GM12891 (cell line): Measurements from ENCODE around the gene RPS6KA4.

ENCODE experiments used
- DNase-seq: peaks from one replicate; pipeline ENCODE4 v3.0.0; 2011; ENCODE audit warnings: low spot score; ENCODE audit not compliant: insufficient read length
- FAIRE-seq: peaks from 2 replicates; lab custom pipeline; 2011; peaks lifted over from hg19 to GRCh38; lab: Jason Lieb, UNC
- PAX5 ChIP-seq: IDR thresholded peaks from 2 replicates; pipeline ENCODE4 v1.6.1; 2011; ENCODE audit warnings: low read length, moderate library complexity, mild to moderate bottlenecking; ENCODE audit not compliant: insufficient read depth, severe bottlenecking
- POLR2A ChIP-seq: IDR thresholded peaks from 2 replicates; pipeline ENCODE4 v1.6.1; 2011; ENCODE audit warnings: low read depth, low read length, control low read depth
- POLR2AphosphoS5 ChIP-seq: IDR thresholded peaks from 2 replicates; pipeline ENCODE4 v1.6.1; 2011; ENCODE audit warnings: low read depth, low read length, control low read depth
- POU2F2 ChIP-seq: IDR thresholded peaks from 2 replicates; pipeline ENCODE4 v1.6.1; 2011; ENCODE audit warnings: low read depth, mild to moderate bottlenecking, control low read depth, low read length, moderate library complexity
- SPI1 ChIP-seq: IDR thresholded peaks from 2 replicates; pipeline ENCODE4 v1.6.1; 2011; ENCODE audit warnings: low read depth, low read length, control low read depth
- TAF1 ChIP-seq: IDR thresholded peaks from 2 replicates; pipeline ENCODE4 v1.6.1; 2011; ENCODE audit warnings: low read depth, low read length, control low read depth

The RPS6KA4 gene

DNA sequence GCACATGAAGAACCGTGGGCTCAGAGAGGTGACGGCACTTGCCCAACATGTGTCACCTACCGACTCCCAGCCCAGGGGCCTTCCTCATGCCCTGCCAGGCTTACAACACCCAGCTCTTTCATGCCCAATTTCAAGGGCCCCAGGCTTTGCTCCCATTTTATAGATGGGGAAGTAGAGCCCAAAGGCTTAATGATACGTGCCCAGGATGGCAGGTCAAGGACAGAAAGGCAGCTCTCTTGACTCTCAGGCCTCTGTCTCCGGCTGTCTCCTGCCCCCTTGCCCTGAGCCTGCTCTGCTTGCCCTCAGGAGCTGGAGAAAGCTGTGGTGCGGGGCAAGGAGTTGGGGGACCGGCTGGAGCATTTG is 10.0 kb upstream of the RPS6KA4 start:
- DNase-seq (no peak), FAIRE-seq (no peak)
- TF ChIP-seq POLR2A (no peak), PAX5 (no peak), TAF1 (no peak), POU2F2 (no peak), SPI1 (no peak), POLR2AphosphoS5 (no peak)

DNA sequence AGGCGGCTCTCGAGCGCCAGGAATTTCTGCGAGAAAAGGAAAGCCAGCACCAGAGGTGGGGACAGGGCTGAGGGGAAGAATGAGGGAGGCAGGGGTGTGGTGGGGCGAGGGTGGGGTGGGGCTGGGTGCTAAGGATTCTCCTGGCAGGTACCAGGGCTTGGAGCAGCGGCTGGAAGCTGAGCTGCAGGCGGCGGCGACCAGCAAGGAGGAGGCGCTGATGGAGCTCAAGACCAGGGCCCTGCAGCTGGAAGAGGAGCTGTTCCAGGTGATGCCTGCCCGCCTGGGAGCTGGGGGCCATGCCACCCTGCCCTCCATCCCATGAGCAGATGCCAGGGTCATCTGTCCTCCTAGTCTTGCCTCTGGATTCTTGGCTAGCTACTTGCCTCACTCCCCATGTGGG is 9.6 kb upstream of the RPS6KA4 start:
- DNase-seq: no peak
- TF ChIP-seq POLR2A (no peak), SPI1 (no peak), POU2F2 (no peak), TAF1 (no peak), POLR2AphosphoS5 (no peak), PAX5 (no peak)
- FAIRE-seq: no peak

DNA sequence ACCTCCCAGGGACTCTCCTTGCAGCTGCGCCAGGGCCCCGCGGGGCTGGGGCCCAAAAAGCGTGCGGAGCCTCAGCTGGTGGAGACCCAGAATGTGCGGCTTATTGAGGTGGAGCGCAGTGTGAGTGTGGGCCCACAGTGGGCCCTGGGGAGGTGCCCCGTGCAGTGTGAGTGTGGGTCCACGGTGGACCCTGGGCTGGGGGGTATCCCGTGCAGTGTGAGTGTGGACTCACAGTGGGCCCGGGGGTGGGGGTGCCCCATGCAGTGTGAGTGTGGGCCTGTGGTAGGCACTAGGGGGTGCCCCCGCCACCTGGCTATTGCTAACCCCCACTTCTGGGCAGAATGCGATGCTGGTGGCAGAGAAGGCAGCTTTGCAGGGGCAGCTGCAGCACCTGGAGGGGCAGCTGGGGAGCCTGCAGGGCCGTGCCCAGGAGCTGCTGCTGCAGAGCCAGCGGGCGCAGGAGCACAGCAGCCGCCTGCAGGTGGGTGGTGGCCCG is 7.8 kb upstream of the RPS6KA4 start:
- FAIRE-seq: no peak
- TF ChIP-seq POLR2A: no peak
- DNase-seq: no peak

DNA sequence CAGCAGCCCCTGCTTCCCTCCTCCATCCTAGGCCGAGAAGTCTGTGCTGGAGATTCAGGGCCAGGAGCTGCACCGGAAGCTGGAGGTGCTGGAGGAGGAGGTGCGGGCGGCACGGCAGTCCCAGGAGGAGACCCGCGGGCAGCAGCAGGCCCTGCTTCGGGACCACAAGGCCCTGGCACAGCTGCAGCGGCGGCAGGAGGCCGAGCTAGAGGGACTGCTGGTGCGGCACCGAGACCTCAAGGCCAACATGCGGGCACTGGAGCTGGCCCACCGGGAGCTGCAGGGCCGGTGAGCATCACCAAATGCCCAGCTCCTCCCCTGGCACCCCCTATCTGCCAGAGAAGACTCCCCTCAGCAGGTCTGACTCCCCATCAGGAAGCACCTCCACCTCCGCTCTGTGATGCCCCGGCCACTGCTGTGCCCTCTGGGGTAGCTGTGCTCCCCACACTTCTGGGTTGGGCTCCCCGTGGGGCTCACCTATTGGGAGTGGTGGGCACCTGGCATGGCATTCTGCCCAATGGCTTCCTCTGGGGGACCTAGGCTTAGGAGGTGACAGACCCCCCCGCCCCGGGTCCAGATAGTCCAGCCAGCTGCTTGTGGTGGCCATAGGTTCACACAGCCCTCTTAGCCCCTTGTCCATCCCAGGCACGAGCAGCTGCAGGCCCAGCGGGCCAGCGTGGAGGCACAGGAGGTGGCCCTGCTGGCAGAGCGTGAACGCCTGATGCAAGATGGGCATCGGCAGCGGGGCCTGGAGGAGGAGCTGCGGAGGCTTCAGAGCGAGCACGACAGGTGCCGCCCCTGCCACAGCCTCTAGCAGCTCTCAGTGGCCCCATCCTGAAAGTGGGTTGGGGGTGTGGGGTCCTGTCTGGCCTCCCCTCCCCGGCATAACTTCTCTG is 6.6 kb upstream of the RPS6KA4 start:
- TF ChIP-seq SPI1 (no peak), PAX5 (no peak), POLR2AphosphoS5 (no peak), POLR2A (no peak), POU2F2 (no peak), TAF1 (no peak)
- DNase-seq: no peak

DNA sequence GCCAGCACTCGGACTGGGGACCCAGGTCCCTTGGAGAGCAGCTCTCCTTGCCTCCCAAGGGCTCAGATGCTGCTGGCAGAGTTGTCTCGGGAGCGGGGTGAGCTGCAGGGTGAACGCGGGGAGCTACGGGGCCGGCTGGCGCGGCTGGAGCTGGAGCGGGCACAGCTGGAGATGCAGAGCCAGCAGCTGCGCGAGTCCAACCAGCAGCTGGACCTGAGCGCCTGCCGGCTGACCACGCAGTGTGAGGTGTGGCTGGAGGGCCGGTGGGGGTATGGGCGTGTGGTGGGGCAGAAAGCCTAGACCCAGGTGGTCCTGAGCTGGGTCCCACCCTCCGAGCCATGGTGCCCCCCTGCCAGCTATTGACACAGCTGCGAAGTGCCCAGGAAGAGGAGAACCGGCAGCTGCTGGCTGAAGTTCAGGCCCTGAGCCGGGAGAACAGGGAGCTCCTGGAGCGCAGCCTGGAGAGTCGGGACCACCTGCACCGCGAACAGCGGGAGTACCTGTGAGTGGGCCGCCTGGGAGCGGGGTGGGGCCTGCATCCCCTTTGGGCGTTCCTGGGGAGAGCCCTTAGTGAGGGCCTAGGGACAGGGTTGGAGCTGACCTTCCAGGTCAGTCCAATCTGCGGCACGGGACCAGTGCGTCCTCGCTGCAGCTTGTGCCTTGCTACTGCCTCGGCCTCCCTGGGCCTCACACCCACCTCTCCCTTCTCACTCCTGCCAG is 5.8 kb upstream of the RPS6KA4 start:
- FAIRE-seq: no peak

More for the DNA sequence above, 6.6 kb upstream of the RPS6KA4 start:
- no peak for FAIRE-seq

DNA sequence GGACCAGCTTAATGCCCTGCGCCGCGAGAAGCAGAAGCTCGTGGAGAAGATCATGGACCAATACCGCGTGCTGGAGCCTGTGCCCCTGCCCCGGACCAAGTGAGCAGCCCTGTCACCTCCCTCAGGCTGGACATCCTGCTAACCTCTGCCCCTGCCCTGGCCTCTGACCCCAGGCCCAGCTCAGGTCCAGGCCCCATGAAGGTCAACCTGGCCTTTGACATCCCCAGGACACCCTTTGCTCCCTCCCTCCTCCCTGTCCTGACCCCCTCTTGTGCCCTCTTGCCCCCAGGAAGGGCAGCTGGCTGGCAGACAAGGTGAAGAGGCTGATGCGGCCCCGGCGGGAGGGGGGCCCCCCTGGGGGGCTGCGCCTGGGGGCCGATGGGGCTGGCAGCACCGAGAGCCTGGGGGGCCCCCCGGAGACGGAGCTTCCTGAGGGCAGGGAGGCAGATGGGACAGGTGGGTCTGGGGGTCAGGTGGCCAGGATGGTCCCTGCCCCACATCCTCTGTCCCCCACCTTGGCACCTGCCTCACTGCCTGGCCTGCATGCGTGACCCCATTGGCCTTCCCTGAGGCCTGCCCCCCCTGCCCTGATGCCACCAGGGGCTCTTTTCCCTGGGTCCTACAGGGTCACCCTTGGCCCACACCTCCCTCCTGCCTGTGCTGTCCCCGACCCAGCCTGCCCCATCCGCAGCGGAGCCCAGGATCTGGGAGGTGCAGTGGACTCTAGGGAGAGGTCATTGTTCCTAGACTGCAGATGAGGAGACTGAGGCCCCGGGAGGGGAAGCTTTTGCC is 5.1 kb upstream of the RPS6KA4 start:
- TF ChIP-seq SPI1 (no peak), POLR2A (no peak), PAX5 (no peak)
- no peak for FAIRE-seq
- no peak for DNase-seq

More for the DNA sequence above, 5.8 kb upstream of the RPS6KA4 start:
- TF ChIP-seq SPI1 (no peak), TAF1 (no peak)
- no peak for DNase-seq

DNA sequence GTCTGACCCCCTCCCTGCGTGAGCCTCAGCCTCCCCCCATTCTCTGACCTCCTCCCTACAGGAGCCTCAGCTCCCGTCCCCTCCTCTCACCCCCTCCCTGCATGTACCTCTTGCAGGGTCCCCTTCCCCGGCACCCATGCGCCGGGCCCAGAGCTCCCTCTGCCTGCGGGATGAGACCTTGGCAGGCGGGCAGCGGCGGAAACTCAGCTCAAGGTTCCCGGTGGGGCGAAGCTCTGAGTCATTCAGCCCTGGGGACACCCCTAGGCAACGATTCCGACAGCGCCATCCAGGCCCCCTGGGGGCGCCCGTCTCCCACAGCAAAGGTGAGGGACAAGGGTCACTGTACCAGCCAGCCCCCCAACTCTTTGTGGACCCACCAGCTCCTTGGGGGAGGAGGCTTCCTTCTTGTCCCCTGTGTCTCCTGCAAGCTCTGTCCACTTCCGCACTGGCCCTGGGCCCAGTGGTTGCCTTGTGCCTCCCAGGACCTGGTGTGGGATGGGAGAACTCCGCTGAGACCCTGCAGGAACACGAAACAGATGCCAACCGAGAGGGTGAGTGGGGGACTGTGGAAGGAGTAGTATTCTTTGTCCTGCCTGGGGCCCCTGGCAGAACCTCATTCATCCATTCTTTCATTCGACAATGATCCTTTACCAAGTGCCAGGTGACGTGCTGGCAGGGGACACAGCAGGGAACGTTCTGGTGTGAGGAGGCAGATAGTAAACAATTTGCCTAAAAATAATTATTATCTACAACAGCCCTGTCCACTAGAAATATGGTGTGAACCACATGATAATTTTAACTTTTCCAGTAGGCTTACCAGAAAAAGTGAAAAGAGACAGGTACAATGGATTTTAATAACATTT is 3.7 kb upstream of the RPS6KA4 start:
- peak; percentile 84 for DNase-seq
- peak; percentile 13 for FAIRE-seq
- no peak for TF ChIP-seq POLR2AphosphoS5
- TF ChIP-seq POLR2A: no peak
- no peak for TF ChIP-seq PAX5
- no peak for TF ChIP-seq TAF1
- no peak for TF ChIP-seq POU2F2
- TF ChIP-seq SPI1: no peak

DNA sequence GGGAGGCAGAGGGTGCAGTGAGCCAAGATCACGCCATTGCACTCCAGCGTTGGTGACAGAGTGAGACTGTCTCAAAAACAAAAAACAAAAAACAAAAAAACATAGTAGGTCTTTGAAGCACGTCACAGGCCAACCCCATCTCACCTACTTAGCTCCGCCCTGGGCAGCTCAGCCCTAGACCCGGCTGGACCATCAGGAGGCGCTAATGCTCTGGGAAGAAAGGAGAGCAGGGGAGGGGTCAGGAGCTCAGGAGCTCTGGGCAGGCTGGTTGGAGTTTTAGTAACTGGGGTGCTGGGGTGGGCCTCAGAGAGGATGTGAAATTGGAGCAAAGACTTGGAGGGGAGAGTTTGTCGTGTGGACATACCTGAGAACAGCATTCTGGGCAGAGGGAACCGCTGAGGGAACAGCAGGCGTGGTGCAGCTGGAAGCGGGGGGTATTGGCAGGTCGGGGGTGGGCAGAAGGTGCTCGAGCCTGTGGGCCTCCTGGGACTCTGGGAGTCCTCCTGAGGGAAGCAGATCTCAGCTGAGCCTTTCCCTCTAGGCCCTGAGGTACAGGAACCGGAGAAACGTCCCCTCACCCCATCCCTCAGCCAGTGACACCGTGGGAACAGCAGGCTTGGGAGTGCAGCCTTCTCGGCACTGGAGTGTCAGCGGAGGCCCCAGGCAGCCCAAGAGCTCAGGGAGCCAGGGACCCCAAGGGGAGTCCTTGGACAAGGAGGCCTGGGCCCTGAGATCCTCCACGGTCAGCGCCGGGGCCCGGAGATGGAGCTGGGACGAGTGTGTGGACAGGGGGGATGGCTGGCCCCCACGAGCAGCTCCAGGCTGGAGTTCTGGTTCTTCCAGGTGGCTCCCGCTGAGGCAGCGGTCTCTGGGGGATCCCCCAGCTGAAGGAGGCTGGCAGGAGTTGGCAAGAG is 2.2 kb upstream of the RPS6KA4 start:
- peak; percentile 16 for DNase-seq
- no peak for FAIRE-seq
- TF ChIP-seq SPI1 (no peak), TAF1 (no peak), PAX5 (no peak), POU2F2 (no peak), POLR2A (no peak), POLR2AphosphoS5 (no peak)
